Measurements from ENCODE around the gene TPP1.

Gene TPP1

DNA sequence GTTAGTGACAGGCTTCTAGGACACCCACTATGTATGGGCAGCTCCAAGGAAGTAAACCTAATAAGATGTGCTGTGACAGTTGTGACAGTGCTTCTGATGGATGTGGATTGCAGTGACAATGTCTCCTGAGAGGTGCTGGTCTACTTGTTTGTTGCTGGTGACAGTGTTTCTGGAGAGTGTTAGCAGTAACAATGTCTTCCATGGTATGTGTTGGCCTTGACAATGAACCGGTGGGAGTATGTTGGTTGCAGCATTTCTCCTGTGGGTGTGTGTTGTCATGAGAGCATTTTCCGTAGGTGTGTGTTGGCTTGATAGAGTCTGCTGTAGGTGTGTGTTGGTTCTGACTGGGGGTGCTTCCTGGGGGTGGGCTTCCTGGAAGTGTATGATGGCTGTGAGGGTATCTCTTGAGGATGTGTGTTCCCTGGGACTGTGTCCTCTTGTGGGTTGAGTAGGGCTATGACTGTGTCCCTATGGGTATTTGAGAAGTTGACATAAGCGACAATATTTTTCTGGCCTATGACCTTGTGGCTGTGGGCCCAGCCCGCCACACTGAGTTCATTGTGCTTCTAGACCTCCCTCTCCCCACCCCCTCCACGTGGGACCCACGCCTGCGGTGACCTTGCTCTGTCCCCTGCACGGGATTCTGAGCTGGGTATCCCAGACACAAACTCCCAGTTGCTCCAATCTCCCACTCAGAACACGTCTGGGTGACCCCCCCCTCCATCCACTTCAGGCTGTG, 35.2 kb upstream of the TPP1 start:
- DNase-seq (ENCODE audit: low spot score) = no peak
- H3K27ac ChIP-seq = peak overlapping the region; percentile 67 to 82
- H3K4me3 ChIP-seq = peak overlapping the region; percentile 77
- no peak for TF ChIP-seq CTCF (IDR thresholded peaks at IDR 0.05)

GRCh38 chr11:6653656-6654055, 34.4 kb upstream of the TPP1 start:
- no peak overlapping the region for H3K4me3 ChIP-seq
- no peak for TF ChIP-seq CTCF (IDR thresholded peaks at IDR 0.05)
- no peak overlapping the region for H3K27ac ChIP-seq
- no peak for DNase-seq (ENCODE audit: low spot score)

DNA sequence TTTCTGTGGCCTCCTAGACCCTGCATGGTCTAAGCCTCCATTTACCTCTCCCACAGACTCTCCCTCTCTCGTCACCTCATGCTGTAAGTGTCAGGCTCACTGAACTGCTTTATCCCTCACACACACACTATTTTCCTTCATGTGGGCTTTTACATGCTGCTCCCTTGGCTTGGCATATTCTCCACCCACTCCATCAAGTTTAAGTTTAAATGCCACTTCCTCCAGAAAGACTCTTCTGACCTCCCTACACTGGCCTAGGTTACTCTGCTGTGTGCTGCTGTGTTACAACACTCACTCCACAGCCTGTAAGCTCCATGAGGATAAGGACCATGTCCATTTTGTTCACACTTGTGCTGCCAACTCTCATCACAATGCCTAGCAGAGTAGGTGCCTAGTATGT, 33.9 kb upstream of the TPP1 start:
- TF ChIP-seq CTCF (IDR thresholded peaks at IDR 0.05) = no peak
- no peak for DNase-seq (ENCODE audit: low spot score)
- H3K27ac ChIP-seq = no peak overlapping the region
- H3K4me3 ChIP-seq = no peak overlapping the region

DNA sequence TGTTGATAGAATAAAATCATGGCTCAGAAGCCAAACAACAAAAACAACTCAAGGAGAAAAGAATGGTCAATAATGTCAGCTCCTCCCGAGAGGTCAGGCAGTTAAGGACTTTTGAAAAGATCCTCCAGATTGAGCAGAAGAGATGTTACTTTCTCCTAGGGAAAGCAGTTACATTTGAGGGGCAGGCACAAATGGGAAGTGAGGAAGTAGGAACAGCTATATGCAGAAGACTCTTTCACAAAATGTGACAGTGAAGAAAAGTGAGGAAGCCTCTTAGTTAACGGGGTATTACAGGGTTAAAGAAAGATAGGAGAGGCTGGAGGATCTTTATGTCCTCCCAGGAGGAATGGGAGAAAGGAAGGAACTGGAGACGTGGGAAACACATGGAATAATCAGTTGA, 33.0 kb upstream of the TPP1 start:
- TF ChIP-seq CTCF (IDR thresholded peaks at IDR 0.05) = no peak
- H3K4me3 ChIP-seq = no peak overlapping the region
- DNase-seq (ENCODE audit: low spot score) = no peak
- no peak overlapping the region for H3K27ac ChIP-seq

DNA sequence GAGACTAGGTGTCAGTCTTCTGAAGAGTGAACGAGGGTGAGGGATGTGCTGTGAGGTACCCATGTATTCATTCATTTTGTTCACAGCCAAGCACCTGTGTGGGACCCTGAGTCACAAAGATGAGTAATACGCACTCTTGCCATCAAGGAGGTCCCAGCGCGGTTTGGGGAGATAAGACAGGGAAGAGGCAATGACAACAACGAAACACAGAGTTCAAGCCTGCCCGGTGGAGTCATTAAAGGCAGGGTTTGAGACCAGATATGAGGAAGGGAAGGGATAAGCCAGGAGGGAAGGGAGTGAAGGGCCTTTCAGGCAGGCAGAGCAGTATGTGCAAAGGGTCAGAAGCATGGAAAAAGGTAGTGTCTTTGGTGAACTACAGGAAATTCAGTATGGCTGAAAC, 31.8 kb upstream of the TPP1 start:
- no peak overlapping the region for H3K27ac ChIP-seq
- H3K4me3 ChIP-seq = no peak overlapping the region
- no peak for TF ChIP-seq CTCF (IDR thresholded peaks at IDR 0.05)
- no peak for DNase-seq (ENCODE audit: low spot score)

- Histone ChIP-seq H3K27ac (no peak overlapping the region), H3K4me3 (no peak overlapping the region)
- DNase-seq (ENCODE audit: low spot score) = no peak
- TF ChIP-seq CTCF (IDR thresholded peaks at IDR 0.05) = no peak
Measured at GRCh38 chr11:6650104-6650503, 30.9 kb upstream of the TPP1 start.

GRCh38 chr11:6648501-6648900, 29.3 kb upstream of the TPP1 start:
- DNase-seq (ENCODE audit: low spot score) = no peak
- H3K4me3 ChIP-seq = no peak overlapping the region
- no peak for TF ChIP-seq CTCF (IDR thresholded peaks at IDR 0.05)
- peak overlapping the region in 1 of 2 donors; percentile 86 for H3K27ac ChIP-seq
